Mucosa of stomach (tissue), 1 donor: Measurements from ENCODE around the gene LIMS1.

Source experiments
- H3K27me3 ChIP-seq: one replicate; pipeline ENCODE4 v1.7.0; 2013; ENCODE audit warnings: mild to moderate bottlenecking, low read length; ENCODE audit not compliant: control insufficient read depth, insufficient read depth
- H3K36me3 ChIP-seq: one replicate; pipeline ENCODE4 v1.7.0; 2013; ENCODE audit warnings: low read length; ENCODE audit not compliant: control insufficient read depth, insufficient read depth
- H3K4me1 ChIP-seq: one replicate; pipeline ENCODE4 v1.7.0; 2013; ENCODE audit warnings: mild to moderate bottlenecking, low read length; ENCODE audit not compliant: control insufficient read depth, insufficient read depth
- H3K4me3 ChIP-seq: one replicate; pipeline ENCODE4 v1.7.0; 2013; ENCODE audit warnings: low read length
- H3K9ac ChIP-seq: one replicate; pipeline ENCODE4 v1.7.0; 2013; ENCODE audit warnings: mild to moderate bottlenecking, low read length, moderate library complexity
- H3K9me3 ChIP-seq: one replicate; pipeline ENCODE4 v1.7.0; 2013; ENCODE audit warnings: mild to moderate bottlenecking, low read length, moderate library complexity; ENCODE audit not compliant: control insufficient read depth
- donor health status: Pancreatic carcinoma.

Gene LIMS1

DNA sequence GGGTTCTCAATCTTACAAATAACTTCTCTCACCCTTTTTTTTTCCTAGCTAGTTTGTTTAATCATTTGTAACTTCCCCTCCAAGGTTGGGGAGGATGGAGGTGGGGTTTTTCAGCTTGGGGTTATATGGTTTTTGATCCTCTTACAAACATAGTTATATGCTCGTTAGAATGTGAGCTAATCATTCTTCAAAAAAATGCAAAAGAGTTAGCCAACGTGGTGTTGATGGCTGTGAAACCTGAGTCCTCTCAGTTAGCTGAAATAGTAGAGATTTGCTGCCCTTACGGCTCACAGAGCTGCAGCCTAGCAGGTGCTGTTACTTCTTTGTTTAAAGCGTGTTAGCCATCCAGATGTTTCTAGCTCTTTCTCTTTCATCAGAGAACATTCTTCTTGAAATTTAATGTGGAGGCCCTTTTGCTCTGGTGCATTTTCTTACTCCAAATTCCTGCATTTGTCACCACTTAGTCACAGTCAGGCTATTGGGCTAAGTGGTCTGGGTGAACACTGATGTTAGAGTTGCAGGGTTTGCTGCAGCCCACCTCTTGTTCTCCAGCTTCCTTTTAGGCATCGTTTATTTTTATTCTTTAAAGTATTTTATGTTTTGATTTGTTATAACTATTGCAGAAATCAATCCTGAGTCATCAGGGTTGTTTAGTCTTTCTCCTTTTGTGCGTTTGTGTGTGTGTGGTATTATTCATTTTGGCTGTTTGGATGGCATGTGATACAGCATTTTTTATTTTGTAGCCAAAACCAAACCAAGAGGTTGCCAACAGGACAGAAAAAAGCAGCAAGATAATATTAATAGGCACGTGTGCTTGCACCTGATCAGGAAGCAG is 41.1 kb downstream of the LIMS1 start:
- H3K4me1 ChIP-seq, result peaks cover 24% of the 10 kb centered on the region
- no peaks in the 10 kb centered on the region for H3K9me3 ChIP-seq
- H3K27me3 ChIP-seq, result no peaks in the 10 kb centered on the region
- no peaks in the 10 kb centered on the region for H3K36me3 ChIP-seq
- no peak overlapping the region for H3K9ac ChIP-seq
- H3K4me3 ChIP-seq, result no peak overlapping the region

GRCh38 chr2:108577099-108577498 is 42.8 kb downstream of the LIMS1 start:
- H3K9ac ChIP-seq, result no peak overlapping the region
- no peaks in the 10 kb centered on the region for H3K9me3 ChIP-seq
- no peak overlapping the region for H3K4me3 ChIP-seq
- H3K27me3 ChIP-seq, result no peaks in the 10 kb centered on the region
- H3K36me3 ChIP-seq, result no peaks in the 10 kb centered on the region
- H3K4me1 ChIP-seq, result peaks cover 24% of the 10 kb centered on the region

GRCh38 chr2:108579623-108580022 is 45.4 kb downstream of the LIMS1 start:
- no peak overlapping the region for H3K9ac ChIP-seq

DNA sequence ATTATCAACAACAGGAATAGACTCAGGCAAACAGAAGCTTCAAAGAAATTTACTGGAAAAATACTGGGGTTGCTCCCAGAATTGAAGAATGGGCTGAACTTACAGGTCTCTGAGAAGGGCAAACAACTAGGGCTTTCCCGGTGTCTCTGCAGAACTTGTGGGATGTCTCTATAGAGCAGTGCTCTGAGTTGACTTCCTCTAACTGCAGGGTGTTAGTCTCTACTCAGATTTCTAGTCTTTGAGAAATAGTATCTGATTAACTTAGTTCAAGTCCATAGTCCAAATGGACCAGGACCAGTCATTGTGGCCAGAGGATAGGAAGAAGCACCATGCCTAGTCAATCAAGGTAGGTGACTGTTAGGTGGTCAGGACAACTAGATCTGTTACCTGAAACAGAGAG is 45.8 kb downstream of the LIMS1 start:
- no peaks in the 10 kb centered on the region for H3K27me3 ChIP-seq
- H3K4me1 ChIP-seq, result peaks cover 24% of the 10 kb centered on the region
- H3K36me3 ChIP-seq, result no peaks in the 10 kb centered on the region
- H3K9ac ChIP-seq, result no peak overlapping the region
- no peak overlapping the region for H3K4me3 ChIP-seq
- no peaks in the 10 kb centered on the region for H3K9me3 ChIP-seq

More at GRCh38 chr2:108579623-108580022, 45.4 kb downstream of the LIMS1 start:
- peaks cover 26% of the 10 kb centered on the region for H3K4me1 ChIP-seq
- H3K27me3 ChIP-seq, result no peaks in the 10 kb centered on the region
- H3K36me3 ChIP-seq, result no peaks in the 10 kb centered on the region
- H3K9me3 ChIP-seq, result no peaks in the 10 kb centered on the region
- H3K4me3 ChIP-seq, result no peak overlapping the region

GRCh38 chr2:108583903-108584520 is 49.7 kb downstream of the LIMS1 start:
- H3K9ac ChIP-seq, result peak overlapping the region; percentile 31
- no peak overlapping the region for H3K4me3 ChIP-seq
- no peaks in the 10 kb centered on the region for H3K9me3 ChIP-seq
- no peaks in the 10 kb centered on the region for H3K27me3 ChIP-seq
- H3K36me3 ChIP-seq, result no peaks in the 10 kb centered on the region
- H3K4me1 ChIP-seq, result peaks cover 33% of the 10 kb centered on the region

DNA sequence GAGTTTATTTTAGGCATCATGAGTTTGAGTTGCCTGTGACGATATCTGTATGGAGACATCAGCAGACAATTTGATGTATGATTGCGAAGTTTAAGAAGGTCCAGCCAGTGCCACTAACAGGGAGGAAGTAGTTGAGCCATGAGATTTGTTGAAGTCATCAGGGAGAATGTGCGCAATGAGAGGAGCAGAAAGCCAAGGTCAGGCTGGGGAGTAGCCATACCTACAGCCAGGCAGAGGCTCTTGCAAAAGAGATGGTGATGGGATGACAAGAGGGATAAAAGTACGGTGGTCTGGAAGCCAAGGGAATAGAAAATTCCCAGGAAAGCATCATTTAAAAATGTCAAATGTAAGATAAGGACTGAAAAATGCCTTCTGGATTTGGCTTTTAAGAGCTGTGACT is 51.2 kb downstream of the LIMS1 start:
- Histone ChIP-seq H3K27me3 (no peaks in the 10 kb centered on the region), H3K36me3 (no peaks in the 10 kb centered on the region), H3K4me3 (no peak overlapping the region), H3K9ac (no peak overlapping the region), H3K4me1 (peaks cover 38% of the 10 kb centered on the region), H3K9me3 (no peaks in the 10 kb centered on the region)

- H3K9me3 ChIP-seq, result no peaks in the 10 kb centered on the region
- no peak overlapping the region for H3K9ac ChIP-seq
- no peaks in the 10 kb centered on the region for H3K27me3 ChIP-seq
- H3K4me1 ChIP-seq, result peaks cover 38% of the 10 kb centered on the region
- H3K4me3 ChIP-seq, result no peak overlapping the region
- no peaks in the 10 kb centered on the region for H3K36me3 ChIP-seq
Measured at GRCh38 chr2:108586116-108586515, 51.8 kb downstream of the LIMS1 start.

GRCh38 chr2:108586631-108587030 is 52.4 kb downstream of the LIMS1 start:
- Histone ChIP-seq H3K9me3 (no peaks in the 10 kb centered on the region), H3K4me3 (no peak overlapping the region), H3K27me3 (no peaks in the 10 kb centered on the region), H3K4me1 (peaks cover 38% of the 10 kb centered on the region), H3K36me3 (no peaks in the 10 kb centered on the region), H3K9ac (no peak overlapping the region)

GRCh38 chr2:108587621-108588020 is 53.4 kb downstream of the LIMS1 start:
- Histone ChIP-seq H3K36me3 (no peaks in the 10 kb centered on the region), H3K9me3 (no peaks in the 10 kb centered on the region), H3K4me3 (no peak overlapping the region), H3K27me3 (no peaks in the 10 kb centered on the region), H3K4me1 (peaks cover 38% of the 10 kb centered on the region), H3K9ac (no peak overlapping the region)

GRCh38 chr2:108588070-108588668 is 53.9 kb downstream of the LIMS1 start:
- no peaks in the 10 kb centered on the region for H3K36me3 ChIP-seq
- H3K9ac ChIP-seq, result no peak overlapping the region
- peaks cover 41% of the 10 kb centered on the region for H3K4me1 ChIP-seq
- no peaks in the 10 kb centered on the region for H3K27me3 ChIP-seq
- H3K4me3 ChIP-seq, result no peak overlapping the region
- no peaks in the 10 kb centered on the region for H3K9me3 ChIP-seq

DNA sequence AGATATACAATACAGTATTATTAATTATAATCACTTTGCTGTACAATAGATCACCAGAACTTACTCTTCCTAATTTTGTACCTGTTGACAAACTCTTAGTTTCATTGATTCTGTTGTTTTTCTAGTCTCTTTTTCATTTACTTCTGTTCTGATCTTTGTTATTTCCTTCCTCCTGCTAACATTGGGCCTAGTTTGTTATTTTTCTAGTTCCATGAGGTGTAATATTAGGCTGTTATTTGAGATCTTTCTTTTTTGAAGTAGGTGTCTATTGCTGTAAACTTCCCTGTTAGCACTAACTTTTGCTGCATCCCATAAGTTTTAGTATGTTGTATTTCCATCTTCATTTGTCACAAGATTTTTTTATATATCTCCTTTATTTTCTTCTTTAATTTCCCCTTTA is 55.1 kb downstream of the LIMS1 start:
- no peak overlapping the region for H3K4me3 ChIP-seq
- H3K4me1 ChIP-seq, result peaks cover 46% of the 10 kb centered on the region
- no peaks in the 10 kb centered on the region for H3K36me3 ChIP-seq
- H3K27me3 ChIP-seq, result no peaks in the 10 kb centered on the region
- H3K9me3 ChIP-seq, result no peaks in the 10 kb centered on the region
- H3K9ac ChIP-seq, result no peak overlapping the region

DNA sequence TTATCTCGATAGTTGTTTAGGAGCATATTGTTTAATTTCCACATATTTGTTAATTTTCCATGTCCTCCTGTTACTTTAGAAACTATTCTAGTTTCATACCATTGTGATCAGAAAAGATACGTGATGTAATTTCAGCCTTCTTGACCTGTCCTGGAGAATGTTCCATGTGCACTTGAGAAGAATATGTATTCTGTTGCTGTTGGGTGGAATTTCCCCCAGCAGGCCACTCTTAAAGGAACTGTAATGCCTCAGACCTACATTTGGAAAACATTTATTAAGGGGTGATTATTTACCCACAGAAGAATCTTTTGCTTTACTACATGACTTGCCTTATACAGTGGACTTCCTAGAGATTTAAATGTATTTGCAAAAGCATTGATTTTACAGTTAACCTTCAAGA is 55.5 kb downstream of the LIMS1 start:
- peaks cover 49% of the 10 kb centered on the region for H3K4me1 ChIP-seq
- H3K9ac ChIP-seq, result no peak overlapping the region
- H3K4me3 ChIP-seq, result no peak overlapping the region
- H3K36me3 ChIP-seq, result no peaks in the 10 kb centered on the region
- no peaks in the 10 kb centered on the region for H3K27me3 ChIP-seq
- no peaks in the 10 kb centered on the region for H3K9me3 ChIP-seq
